HG03558 (cell line): ENCODE measurements around the gene CDK5RAP2.
"Not testable (repeated sequence)": the region's sequence is repeated elsewhere in the genome, so short reads cannot be mapped to it uniquely, and the experiment has no call there.

Source experiments
- ATAC-seq: cut with Tn5 transposase; IDR thresholded peaks from one replicate; pipeline ENCODE4 v1.9.1; 2021; ENCODE audit warnings: moderate number of reproducible peaks; ENCODE audit not compliant: unreplicated experiment; ENCODE audit errors: extremely low read depth

Gene CDK5RAP2

GRCh38 chr9:120580051-120580896 is at the start of gene CDK5RAP2:
TSS of gene CDK5RAP2 (minus strand) at chr9:120580167. CDS start at chr9:120579978, 189 bp downstream.
- peak; percentile 88 for ATAC-seq

GRCh38 chr9:120628925-120629497 is 49.0 kb upstream of the CDK5RAP2 start:
- not testable (repeated sequence) for ATAC-seq

GRCh38 chr9:120628207-120628924 is 48.4 kb upstream of the CDK5RAP2 start:
- ATAC-seq: no peak

GRCh38 chr9:120627073-120627472 is 47.1 kb upstream of the CDK5RAP2 start:
- ATAC-seq: no peak

GRCh38 chr9:120626512-120626911 is 46.5 kb upstream of the CDK5RAP2 start:
- no peak for ATAC-seq

GRCh38 chr9:120625222-120625621 is 45.3 kb upstream of the CDK5RAP2 start:
- no peak for ATAC-seq

- no peak for ATAC-seq
Measured at GRCh38 chr9:120622790-120623189, 42.8 kb upstream of the CDK5RAP2 start.

- ATAC-seq: no peak
Measured at GRCh38 chr9:120621941-120622340, 42.0 kb upstream of the CDK5RAP2 start.

GRCh38 chr9:120619751-120620655 is 40.0 kb upstream of the CDK5RAP2 start:
- ATAC-seq: no peak

- no peak for ATAC-seq
Measured at GRCh38 chr9:120616966-120617935, 37.3 kb upstream of the CDK5RAP2 start.

- ATAC-seq: no peak
Measured at GRCh38 chr9:120612218-120612617, 32.3 kb upstream of the CDK5RAP2 start.

- ATAC-seq: no peak
Measured at GRCh38 chr9:120611690-120612068, 31.7 kb upstream of the CDK5RAP2 start.

- no peak for ATAC-seq
Measured at GRCh38 chr9:120610975-120611689, 31.2 kb upstream of the CDK5RAP2 start.

- ATAC-seq: no peak
Measured at GRCh38 chr9:120609636-120610035, 29.7 kb upstream of the CDK5RAP2 start.

GRCh38 chr9:120608421-120608820 is 28.5 kb upstream of the CDK5RAP2 start:
- ATAC-seq: no peak

GRCh38 chr9:120603591-120603990 is 23.6 kb upstream of the CDK5RAP2 start:
- ATAC-seq: no peak

GRCh38 chr9:120603010-120603409 is 23.0 kb upstream of the CDK5RAP2 start:
- no peak for ATAC-seq

GRCh38 chr9:120593955-120594277 is 13.9 kb upstream of the CDK5RAP2 start:
- ATAC-seq: no peak
